HG03135 (cell line): Measurements from ENCODE around the gene COLEC11.
"Not testable (repeated sequence)": the region's sequence is repeated elsewhere in the genome, so short reads cannot be mapped to it uniquely, and the experiment has no call there.

Source experiments
- ATAC-seq: cut with Tn5 transposase; IDR thresholded peaks from one replicate; pipeline ENCODE4 v1.9.1; 2021; ENCODE audit warnings: mild to moderate bottlenecking, moderate library complexity; ENCODE audit not compliant: unreplicated experiment

COLEC11 gene

GRCh38 chr2:3650140-3650920 lies 55.4 kb downstream of the COLEC11 start:
- ATAC-seq: no peak

GRCh38 chr2:3651691-3652648 lies 57.1 kb downstream of the COLEC11 start:
- ATAC-seq: peak; percentile 94

GRCh38 chr2:3652896-3653625 lies 58.1 kb downstream of the COLEC11 start:
- no peak for ATAC-seq

DNA sequence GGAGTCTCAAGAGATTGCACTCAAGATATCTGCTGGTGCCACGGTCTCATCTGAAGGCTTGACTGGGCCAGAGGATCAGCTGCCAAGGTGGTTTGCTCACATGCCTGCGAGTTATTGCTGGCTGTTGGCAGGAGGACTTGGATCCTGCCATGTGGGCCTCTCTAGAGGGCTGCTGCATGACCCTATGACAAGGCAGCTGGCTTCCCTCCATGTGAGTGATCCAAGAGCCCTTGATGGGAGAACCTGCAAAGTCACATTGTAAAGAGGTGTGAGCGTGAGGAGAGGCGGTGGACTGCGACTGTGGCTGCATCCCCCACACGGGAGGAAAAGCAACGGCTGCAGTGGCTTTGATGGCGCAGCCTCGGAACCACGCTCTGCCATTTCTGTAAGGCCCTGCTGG lies 59.1 kb downstream of the COLEC11 start:
- no peak for ATAC-seq

- no peak for ATAC-seq
Measured at GRCh38 chr2:3654531-3655225, 59.8 kb downstream of the COLEC11 start.

DNA sequence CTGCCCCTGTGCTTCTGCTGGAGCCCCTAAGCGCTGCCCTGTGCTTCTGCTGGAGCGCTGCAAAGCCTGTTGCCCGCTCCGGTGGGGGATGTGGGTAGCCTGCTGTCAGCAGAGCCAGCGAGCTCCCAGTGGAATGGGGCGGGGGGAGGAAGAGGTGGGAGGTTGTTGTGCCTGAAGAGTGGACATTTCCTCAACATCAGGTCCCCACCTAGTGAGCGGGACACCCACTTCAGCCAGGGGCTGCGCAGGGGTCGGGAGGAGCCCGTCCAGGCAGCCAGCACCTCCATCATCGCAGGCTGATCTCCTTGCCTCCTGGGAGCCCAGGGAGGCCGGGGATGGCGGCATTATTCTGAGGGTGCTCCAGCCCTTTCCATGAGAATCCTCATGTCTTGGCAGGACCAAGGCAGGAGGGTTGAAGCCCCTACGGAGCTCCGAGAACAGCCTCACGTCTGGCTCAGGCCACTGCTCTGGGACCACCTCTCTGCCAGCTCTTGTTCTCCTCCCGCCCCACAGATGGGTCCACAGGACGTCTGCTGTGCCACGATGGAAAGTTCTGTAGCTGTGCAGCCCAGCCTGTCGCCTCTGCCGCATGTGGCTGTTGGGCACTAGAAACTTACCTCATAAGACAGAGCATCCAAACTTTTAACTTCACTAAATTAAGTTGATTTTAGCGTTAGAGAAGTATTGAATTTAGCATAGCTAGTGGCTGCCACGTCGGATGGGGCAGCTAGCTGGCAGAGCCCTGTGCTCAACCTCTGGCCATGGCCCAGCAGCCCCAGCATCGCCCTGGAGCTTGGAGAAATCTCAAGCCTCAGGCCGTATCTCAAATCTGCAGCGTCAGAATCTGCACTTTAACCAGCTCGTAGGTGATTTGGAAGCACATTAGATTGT lies 61.2 kb downstream of the COLEC11 start:
- no peak for ATAC-seq

DNA sequence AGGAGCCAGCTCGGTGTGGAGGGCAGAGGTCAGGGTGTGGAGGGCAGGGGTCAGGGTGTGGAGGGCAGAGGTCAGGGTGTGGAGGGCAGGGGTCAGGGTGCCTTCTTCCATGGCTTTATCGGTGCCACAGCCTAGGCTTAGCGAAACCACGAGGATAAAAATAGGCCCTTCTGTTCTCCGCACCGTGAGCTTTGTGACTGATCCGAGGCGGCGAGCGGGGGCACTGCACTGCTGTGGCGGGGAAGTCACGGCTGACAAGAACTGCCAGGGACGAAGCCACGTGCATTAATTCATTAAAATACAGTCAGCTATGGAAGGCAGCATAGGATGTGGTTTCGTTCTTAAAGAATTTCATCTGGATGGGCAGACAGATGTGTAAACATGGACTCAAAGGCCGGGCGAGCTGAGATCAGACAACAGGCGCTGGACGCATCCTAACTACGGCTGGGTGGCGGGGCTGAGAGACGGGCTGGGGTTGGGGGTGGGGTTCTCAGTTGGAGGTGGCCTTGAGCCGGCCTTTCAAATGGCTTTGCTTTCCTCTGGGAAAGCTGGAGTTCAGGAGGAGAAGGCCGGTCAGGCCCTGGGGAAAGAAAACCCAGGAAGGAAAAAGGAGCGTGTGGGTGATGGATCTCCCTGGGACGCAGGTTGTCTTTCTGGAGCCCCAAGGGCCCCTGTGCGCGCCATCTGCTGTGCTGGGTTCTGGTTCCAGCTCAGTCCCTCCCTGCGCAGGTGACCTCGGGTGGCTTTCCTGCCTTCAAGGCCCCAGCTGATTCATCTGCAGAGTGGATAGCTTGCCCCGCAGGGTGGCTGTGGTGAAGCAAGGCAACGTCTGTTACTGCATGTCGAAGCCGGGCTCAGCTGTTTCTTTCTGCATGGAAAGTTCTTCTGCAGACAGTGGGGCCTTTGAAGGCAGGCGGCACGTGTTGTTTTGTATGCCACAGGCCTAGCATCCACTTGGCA lies 62.1 kb downstream of the COLEC11 start:
- no peak for ATAC-seq

- ATAC-seq: no peak
Measured at GRCh38 chr2:3657881-3658280, 63.0 kb downstream of the COLEC11 start, which contains the start of gene ALLC. Gene ALLC, plus strand, starts transcription at chr2:3658200. Its CDS starts 12,958 bp downstream, at chr2:3671158.

GRCh38 chr2:3659447-3660432 lies 64.8 kb downstream of the COLEC11 start:
- no peak for ATAC-seq

- ATAC-seq: not testable (repeated sequence)
Measured at GRCh38 chr2:3660640-3661039, 65.7 kb downstream of the COLEC11 start.

DNA sequence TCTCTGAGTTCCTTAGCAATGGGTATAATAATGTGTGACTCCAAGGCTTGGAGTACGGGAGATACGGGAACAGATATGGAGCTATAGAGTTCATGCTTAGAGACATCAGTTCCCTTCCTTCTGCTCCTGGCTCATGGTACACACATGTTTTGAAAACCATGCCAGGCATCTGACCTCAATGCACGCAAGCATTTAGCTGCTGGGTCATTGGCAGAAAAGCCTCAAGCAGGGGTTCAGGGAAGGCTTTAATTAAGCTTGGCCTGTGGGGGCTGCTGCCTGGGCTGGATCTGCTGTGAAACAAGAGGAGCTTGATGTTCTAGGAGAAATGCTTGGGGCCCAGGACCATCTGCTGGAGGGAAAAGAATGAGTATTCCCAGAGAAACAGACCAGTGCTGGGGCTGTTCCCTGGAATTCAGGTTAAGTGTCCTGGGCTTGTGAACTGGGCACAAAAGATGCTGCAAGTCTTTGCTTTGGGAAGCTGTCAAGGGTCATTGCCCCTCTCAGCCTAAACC lies 66.3 kb downstream of the COLEC11 start:
- ATAC-seq: no peak

GRCh38 chr2:3662239-3662638 lies 67.3 kb downstream of the COLEC11 start:
- ATAC-seq: no peak

GRCh38 chr2:3664118-3664517 lies 69.2 kb downstream of the COLEC11 start:
- ATAC-seq: no peak

- ATAC-seq: no peak
Measured at GRCh38 chr2:3664925-3665324, 70.0 kb downstream of the COLEC11 start.

GRCh38 chr2:3665886-3666612 lies 71.1 kb downstream of the COLEC11 start:
- no peak for ATAC-seq

GRCh38 chr2:3666613-3666975 lies 71.7 kb downstream of the COLEC11 start:
- no peak for ATAC-seq
